Measurements from ENCODE around the gene SEMA7A.
A peak's percentile ranks its signal among the peaks of the same experiment; 100 is the strongest.

SEMA7A gene

GRCh38 chr15:74420193-74420905 is 13.4 kb downstream of the SEMA7A start:
- TF ChIP-seq EP300 (IDR thresholded peaks at IDR 0.05; ENCODE audit: borderline replicate concordance) (no peak; the same call in 1 of the 2 replicates), REST (IDR thresholded peaks at IDR 0.05; ENCODE audit: low read depth) (no peak), TAF1 (IDR thresholded peaks at IDR 0.05; ENCODE audit: low read depth) (no peak), TEAD4 (IDR thresholded peaks at IDR 0.05) (0 out of 2 replicates have a peak, but pooled peaks have one; percentile 58), MAX (IDR thresholded peaks at IDR 0.05) (0 out of 2 replicates have a peak, but pooled peaks have one; percentile 22), ZBTB7A (IDR thresholded peaks at IDR 0.05; ENCODE audit: low read depth) (no peak), NFIC (IDR thresholded peaks at IDR 0.05) (peak; percentile 64), YY1 (IDR thresholded peaks at IDR 0.05; ENCODE audit: low read depth) (peak; percentile 35; the same call in 1 of the 2 replicates), RAD21 (IDR thresholded peaks at IDR 0.05; ENCODE audit: low read depth) (no peak), EGR1 (IDR thresholded peaks at IDR 0.05) (no peak), TCF12 (IDR thresholded peaks at IDR 0.05; ENCODE audit: low read depth) (peak; percentile 54; the same call in 1 of the 2 replicates)

GRCh38 chr15:74419432-74419831 is 14.3 kb downstream of the SEMA7A start:
- TF ChIP-seq CEBPB (IDR thresholded peaks at IDR 0.05) (no peak), EP300 (IDR thresholded peaks at IDR 0.05; ENCODE audit: borderline replicate concordance) (no peak), TEAD4 (IDR thresholded peaks at IDR 0.05) (no peak), RAD21 (IDR thresholded peaks at IDR 0.05; ENCODE audit: low read depth) (no peak), NFIC (IDR thresholded peaks at IDR 0.05) (no peak), USF1 (IDR thresholded peaks at IDR 0.05) (no peak), FOXM1 (IDR thresholded peaks at IDR 0.05; ENCODE audit: borderline replicate concordance, low read depth) (no peak), YY1 (IDR thresholded peaks at IDR 0.05; ENCODE audit: low read depth) (no peak), REST (IDR thresholded peaks at IDR 0.05; ENCODE audit: low read depth) (no peak), CREB1 (IDR thresholded peaks at IDR 0.05; ENCODE audit: low read depth) (no peak), EGR1 (IDR thresholded peaks at IDR 0.05) (no peak)

GRCh38 chr15:74418575-74419338 is 15.0 kb downstream of the SEMA7A start:
- TF ChIP-seq EP300 (IDR thresholded peaks at IDR 0.05; ENCODE audit: borderline replicate concordance): no peak
- no peak for TF ChIP-seq CREB1 (IDR thresholded peaks at IDR 0.05; ENCODE audit: low read depth)
- TF ChIP-seq TEAD4 (IDR thresholded peaks at IDR 0.05): no peak
- TF ChIP-seq TAF1 (IDR thresholded peaks at IDR 0.05; ENCODE audit: low read depth): no peak
- TF ChIP-seq USF1 (IDR thresholded peaks at IDR 0.05): no peak
- TF ChIP-seq RAD21 (IDR thresholded peaks at IDR 0.05; ENCODE audit: low read depth): no peak
- TF ChIP-seq CEBPB (IDR thresholded peaks at IDR 0.05): no peak
- no peak for TF ChIP-seq TCF12 (IDR thresholded peaks at IDR 0.05; ENCODE audit: low read depth)
- no peak for TF ChIP-seq EGR1 (IDR thresholded peaks at IDR 0.05)
- no peak for TF ChIP-seq NFIC (IDR thresholded peaks at IDR 0.05)
- TF ChIP-seq FOXM1 (IDR thresholded peaks at IDR 0.05; ENCODE audit: borderline replicate concordance, low read depth): no peak
- no peak for TF ChIP-seq ZBTB7A (IDR thresholded peaks at IDR 0.05; ENCODE audit: low read depth)
- TF ChIP-seq REST (IDR thresholded peaks at IDR 0.05; ENCODE audit: low read depth): no peak
- no peak for TF ChIP-seq MAX (IDR thresholded peaks at IDR 0.05)
- no peak for TF ChIP-seq YY1 (IDR thresholded peaks at IDR 0.05; ENCODE audit: low read depth)

Data from Ishikawa (cell line).